ENCODE data around the gene MOB3C. TPM values are rescaled to one million over a fixed set of nuclear protein-coding genes. Genes with fewer than 3 reads are reported as not detected.

The MOB3C gene
- total and polyA plus RNA-seq, 3 experiments from 2014 or later, result 10.3 to 26.0 (median 11.3) TPM

GRCh38 chr1:46618754-46619415 lies 2.3 kb upstream of the MOB3C start:
- CTCF ChIA-PET, result no interaction called here
- Mint-ChIP-seq H3K4me1 (peaks cover 29 to 35% (median 33%) of the 10 kb centered on the region in 3 donors), H3K4me3 (peak overlapping the region in 2 of 7 donors; percentile 16 to 93), H3K9me3 (no peaks in the 10 kb centered on the region), H3K36me3 (peaks cover 0 to 4% (median 2%) of the 10 kb centered on the region in 3 donors), H3K27me3 (no peaks in the 10 kb centered on the region), H3K27ac (peak overlapping the region in 2 of 8 donors; percentile 61 to 92)
- Histone ChIP-seq H3K27me3 (ENCODE audit: insufficient read depth, low read length, poor library complexity, severe bottlenecking) (no peaks in the 10 kb centered on the region), H3K4me1 (ENCODE audit: insufficient read depth, low read length) (peaks cover 32% of the 10 kb centered on the region), H3K9me3 (ENCODE audit: low read length) (no peaks in the 10 kb centered on the region), H3K4me3 (ENCODE audit: low read length) (no peak overlapping the region), H3K27ac (ENCODE audit: low read depth, low read length) (no peak overlapping the region), H3K36me3 (ENCODE audit: insufficient read depth, low read length) (no peaks in the 10 kb centered on the region)
- DNase-seq, result no peak
- POLR2A ChIA-PET, result no interaction called here

- Histone ChIP-seq H3K27ac (ENCODE audit: low read depth, low read length) (no peak overlapping the region), H3K36me3 (ENCODE audit: insufficient read depth, low read length) (no peaks in the 10 kb centered on the region), H3K4me3 (ENCODE audit: low read length) (no peak overlapping the region), H3K9me3 (ENCODE audit: low read length) (no peaks in the 10 kb centered on the region), H3K4me1 (ENCODE audit: insufficient read depth, low read length) (peaks cover 42% of the 10 kb centered on the region), H3K27me3 (ENCODE audit: insufficient read depth, low read length, poor library complexity, severe bottlenecking) (no peaks in the 10 kb centered on the region)
- Mint-ChIP-seq H3K27ac (peak overlapping the region in 7 of 8 donors; percentile 3 to 95 (median 92)), H3K4me3 (peak overlapping the region; percentile 90 to 96 (median 93)), H3K36me3 (peaks cover 0 to 9% (median 2%) of the 10 kb centered on the region in 3 donors), H3K27me3 (no peaks in the 10 kb centered on the region), H3K4me1 (peaks cover 36 to 44% (median 41%) of the 10 kb centered on the region in 3 donors), H3K9me3 (no peaks in the 10 kb centered on the region)
- no peak for DNase-seq
- ChIA-PET POLR2A (interaction anchor here (3.1 kb wide), 1 partner anchor 14 kb away, joined by 42 read pairs; the partner anchor contains the start of gene MKNK1), CTCF (interaction anchor here (1.3 to 1.6 kb wide), 2 partner anchors 11 to 13 kb away, joined by 3 to 5 read pairs; partner anchors contain the start of gene MKNK1)
These were observed 1.2 kb upstream of the MOB3C start for GRCh38 chr1:46617833-46618232.

GRCh38 chr1:46617108-46617800 lies 643 bp upstream of the MOB3C start:
- Histone ChIP-seq H3K27ac (ENCODE audit: low read depth, low read length) (peak overlapping the region; percentile 88), H3K36me3 (ENCODE audit: insufficient read depth, low read length) (no peaks in the 10 kb centered on the region), H3K4me1 (ENCODE audit: insufficient read depth, low read length) (peaks cover 48% of the 10 kb centered on the region), H3K4me3 (ENCODE audit: low read length) (peak overlapping the region; percentile 100), H3K27me3 (ENCODE audit: insufficient read depth, low read length, poor library complexity, severe bottlenecking) (no peaks in the 10 kb centered on the region), H3K9me3 (ENCODE audit: low read length) (no peaks in the 10 kb centered on the region)
- ChIA-PET POLR2A (interaction anchor here (1.0 to 3.1 kb wide), 3 partner anchors 13 to 83 kb away, joined by 4 to 42 read pairs (median 9); partner anchors contain the start of genes ATPAF1 and MKNK1), CTCF (interaction anchor here (1.1 to 1.6 kb wide), 3 partner anchors 11 to 13 kb away, joined by 3 to 5 read pairs (median 3); partner anchors contain the start of gene MKNK1)
- Mint-ChIP-seq H3K27ac (peak overlapping the region; percentile 92 to 99 (median 94)), H3K4me1 (peaks cover 39 to 50% (median 47%) of the 10 kb centered on the region in 3 donors), H3K36me3 (peaks cover 0 to 12% (median 3%) of the 10 kb centered on the region in 3 donors), H3K27me3 (no peaks in the 10 kb centered on the region), H3K4me3 (peak overlapping the region; percentile 90 to 96 (median 93)), H3K9me3 (no peaks in the 10 kb centered on the region)
- no peak for DNase-seq

- no peaks in the 10 kb centered on the region for H3K27me3 Mint-ChIP-seq
- peak overlapping the region; percentile 90 to 96 (median 93) for H3K4me3 Mint-ChIP-seq
- Histone ChIP-seq H3K4me3 (ENCODE audit: low read length) (peak overlapping the region; percentile 100), H3K36me3 (ENCODE audit: insufficient read depth, low read length) (no peaks in the 10 kb centered on the region), H3K27me3 (ENCODE audit: insufficient read depth, low read length, poor library complexity, severe bottlenecking) (no peaks in the 10 kb centered on the region), H3K9me3 (ENCODE audit: low read length) (no peaks in the 10 kb centered on the region), H3K4me1 (ENCODE audit: insufficient read depth, low read length) (peaks cover 62% of the 10 kb centered on the region), H3K27ac (ENCODE audit: low read depth, low read length) (peak overlapping the region; percentile 88)
- H3K4me1 Mint-ChIP-seq, result peaks cover 47 to 64% (median 58%) of the 10 kb centered on the region in 3 donors
- H3K27ac Mint-ChIP-seq, result peak overlapping the region; percentile 80 to 99 (median 91)
- no peak for DNase-seq
- peaks cover 0 to 22% (median 5%) of the 10 kb centered on the region in 3 donors for H3K36me3 Mint-ChIP-seq
- H3K9me3 Mint-ChIP-seq, result no peaks in the 10 kb centered on the region
- POLR2A ChIA-PET, result interaction anchor here (0.6 to 3.1 kb wide), 4 partner anchors 8 to 116 kb away, joined by 3 to 42 read pairs (median 4); partner anchors contain the start of gene MKNK1
- CTCF ChIA-PET, result interaction anchor here (1.3 kb wide), 1 partner anchor 27 kb away, joined by 5 read pairs; no protein-coding TSS in a partner anchor
These were observed 876 bp downstream of the MOB3C start for GRCh38 chr1:46615735-46616134.

- POLR2A ChIA-PET, result interaction anchor here (0.6 to 3.1 kb wide), 3 partner anchors 9 to 116 kb away, joined by 3 to 42 read pairs (median 3); partner anchors contain the start of gene MKNK1
- H3K4me1 ChIP-seq (ENCODE audit: insufficient read depth, low read length), result peaks cover 62% of the 10 kb centered on the region
These were observed 1.5 kb downstream of the MOB3C start for GRCh38 chr1:46615088-46615487.

GRCh38 chr1:46614604-46614984 lies 2.0 kb downstream of the MOB3C start:
- ChIA-PET POLR2A (interaction anchor here (1.0 kb wide), 2 partner anchors 9 to 10 kb away, joined by 3 to 4 read pairs; partner anchors contain the start of gene MKNK1), CTCF (interaction anchor here (1.4 kb wide), 1 partner anchor 11 kb away, joined by 4 read pairs; the partner anchor contains the start of gene MKNK1)
- Histone ChIP-seq H3K36me3 (ENCODE audit: insufficient read depth, low read length) (no peaks in the 10 kb centered on the region), H3K4me1 (ENCODE audit: insufficient read depth, low read length) (peaks cover 62% of the 10 kb centered on the region), H3K27me3 (ENCODE audit: insufficient read depth, low read length, poor library complexity, severe bottlenecking) (no peaks in the 10 kb centered on the region), H3K27ac (ENCODE audit: low read depth, low read length) (no peak overlapping the region), H3K9me3 (ENCODE audit: low read length) (no peaks in the 10 kb centered on the region), H3K4me3 (ENCODE audit: low read length) (no peak overlapping the region)
- no peak for DNase-seq
- Mint-ChIP-seq H3K4me1 (peaks cover 53 to 72% (median 60%) of the 10 kb centered on the region in 3 donors), H3K9me3 (no peaks in the 10 kb centered on the region), H3K4me3 (peak overlapping the region; percentile 61 to 96 (median 93)), H3K27me3 (no peaks in the 10 kb centered on the region), H3K27ac (peak overlapping the region in 5 of 8 donors; percentile 29 to 92 (median 57)), H3K36me3 (peaks cover 0 to 33% (median 10%) of the 10 kb centered on the region in 3 donors)

More at GRCh38 chr1:46615088-46615487, 1.5 kb downstream of the MOB3C start:
- H3K27me3 ChIP-seq (ENCODE audit: insufficient read depth, low read length, poor library complexity, severe bottlenecking), result no peaks in the 10 kb centered on the region
- H3K9me3 ChIP-seq (ENCODE audit: low read length), result no peaks in the 10 kb centered on the region
- no peaks in the 10 kb centered on the region for H3K9me3 Mint-ChIP-seq
- H3K36me3 Mint-ChIP-seq, result peaks cover 0 to 28% (median 7%) of the 10 kb centered on the region in 3 donors
- H3K4me3 ChIP-seq (ENCODE audit: low read length), result peak overlapping the region; percentile 100
- no peaks in the 10 kb centered on the region for H3K27me3 Mint-ChIP-seq
- H3K4me1 Mint-ChIP-seq, result peaks cover 49 to 68% (median 60%) of the 10 kb centered on the region in 3 donors
- CTCF ChIA-PET, result no interaction called here
- peak overlapping the region; percentile 90 to 96 (median 93) for H3K4me3 Mint-ChIP-seq
- peak overlapping the region; percentile 80 to 99 (median 91) for H3K27ac Mint-ChIP-seq
- no peaks in the 10 kb centered on the region for H3K36me3 ChIP-seq (ENCODE audit: insufficient read depth, low read length)
- no peak for DNase-seq
- H3K27ac ChIP-seq (ENCODE audit: low read depth, low read length), result no peak overlapping the region

- H3K9me3 Mint-ChIP-seq, result no peaks in the 10 kb centered on the region
- H3K4me1 ChIP-seq (ENCODE audit: insufficient read depth, low read length), result peaks cover 62% of the 10 kb centered on the region
- no peaks in the 10 kb centered on the region for H3K27me3 ChIP-seq (ENCODE audit: insufficient read depth, low read length, poor library complexity, severe bottlenecking)
- no peak overlapping the region for H3K27ac ChIP-seq (ENCODE audit: low read depth, low read length)
- peak overlapping the region; percentile 29 to 92 (median 62) for H3K27ac Mint-ChIP-seq
- H3K4me1 Mint-ChIP-seq, result peaks cover 54 to 72% (median 60%) of the 10 kb centered on the region in 3 donors
- no peaks in the 10 kb centered on the region for H3K27me3 Mint-ChIP-seq
- no peaks in the 10 kb centered on the region for H3K9me3 ChIP-seq (ENCODE audit: low read length)
- POLR2A ChIA-PET, result interaction anchor here (1.0 kb wide), 1 partner anchor 10 kb away, joined by 4 read pairs; the partner anchor contains the start of gene MKNK1
- peaks cover 4% of the 10 kb centered on the region for H3K36me3 ChIP-seq (ENCODE audit: insufficient read depth, low read length)
- DNase-seq, result peak in 2 of 5 donors; percentile 7 to 29
- peak overlapping the region; percentile 41 to 96 (median 92) for H3K4me3 Mint-ChIP-seq
- peaks cover 0 to 40% (median 15%) of the 10 kb centered on the region in 3 donors for H3K36me3 Mint-ChIP-seq
- H3K4me3 ChIP-seq (ENCODE audit: low read length), result peak overlapping the region; percentile 22
- CTCF ChIA-PET, result interaction anchor here (1.4 kb wide), 1 partner anchor 10 kb away, joined by 4 read pairs; the partner anchor contains the start of gene MKNK1
These were observed 2.7 kb downstream of the MOB3C start for GRCh38 chr1:46613661-46614603.
